Measurements from ENCODE around the gene MCHR1. TPM values are rescaled to one million over a fixed set of nuclear protein-coding genes. Genes with fewer than 3 reads are reported as not detected.
A peak's percentile ranks its signal among the peaks of the same experiment; 100 is the strongest.

Gene MCHR1
- total RNA-seq, 1 experiment from 2014 or later, result not detected

GRCh38 chr22:40636380-40637182, 42.7 kb upstream of the MCHR1 start, which contains the start of gene MRTFA:
MRTFA (minus strand) TSS chr22:40636719.
- peaks cover 5% of the 10 kb centered on the region; the same call in 1 of the 2 replicates for H4K20me1 ChIP-seq (ENCODE audit: insufficient read depth)
- H3K36me3 ChIP-seq (ENCODE audit: control insufficient read depth in 1 of 2, insufficient read depth in 2 of 2, low read length in 2 of 2), result no peaks in the 10 kb centered on the region
- H3K27me3 ChIP-seq (ENCODE audit: insufficient read depth, low read length), result no peaks in the 10 kb centered on the region
- no TSS peak for BruUV-seq (replicated peaks)
- H3K9me2 ChIP-seq (ENCODE audit: insufficient read depth), result no peaks in the 10 kb centered on the region
- peak within 1 kb of the TSS; percentile 79 for H3K9ac ChIP-seq (ENCODE audit: low read length)
- H2AFZ ChIP-seq (ENCODE audit: low read depth, low read length, poor library complexity, severe bottlenecking), result no peak within 1 kb of the TSS
- peak within 1 kb of the TSS; percentile 98 for H3K4me2 ChIP-seq (ENCODE audit: low read length)
- H3K9me3 ChIP-seq (ENCODE audit: control insufficient read depth in 1 of 2, insufficient read depth in 1 of 2, low read depth in 1 of 2, low read length in 2 of 2), result no peaks in the 10 kb centered on the region
- peak within 1 kb of the TSS; percentile 79 to 90 for H3K4me3 ChIP-seq (replicated peaks in 1 of 2; ENCODE audit: low read depth in 1 of 2, low read length in 2 of 2)
- H3K79me2 ChIP-seq (ENCODE audit: insufficient read depth, low read length), result peaks cover 46% of the 10 kb centered on the region
- POLR2A ChIA-PET, result interaction anchor here (0.7 to 1.7 kb wide), 6 partner anchors 9 to 16 kb away, joined by 3 to 14 read pairs (median 5); no protein-coding TSS in a partner anchor
- intact Hi-C loops (cut with micrococcal nuclease), result no loop called here
- ATAC-seq (peak; percentile 93), DNase-seq (ENCODE audit: low read depth, low spot score) (peak; percentile 99)
- CTCF ChIA-PET, result interaction anchor here (1.0 to 1.2 kb wide), 2 partner anchors 10 to 263 kb away, joined by 4 read pairs; no protein-coding TSS in a partner anchor
- RAD21 ChIA-PET (ENCODE audit: low non-redundant PET in 1 of 2, low total read pairs in 2 of 2, uncharacterized antibody in 2 of 2, unreplicated experiment in 2 of 2), result interaction anchor here in 1 of 2 experiments (1.0 to 1.2 kb wide), 2 partner anchors 10 to 112 kb away, joined by 3 read pairs; no protein-coding TSS in a partner anchor
- peaks cover 11 to 27% of the 10 kb centered on the region in 2 experiments; a peak in 3 of 4 replicates for H3K4me1 ChIP-seq (ENCODE audit: control insufficient read depth in 1 of 2, insufficient read depth in 2 of 2, low read length in 2 of 2)
- H3K27ac ChIP-seq (ENCODE audit: low read depth, low read length), result peak within 1 kb of the TSS; percentile 60
- TF ChIP-seq YY1 (IDR thresholded peaks at IDR 0.05; ENCODE audit: extremely low read depth, insufficient replicate concordance, low read depth, low read length) (peak; percentile 2), POLR2AphosphoS5 (IDR thresholded peaks at IDR 0.05; ENCODE audit: low read depth, low read length) (peak; percentile 70; the same call in 1 of the 2 replicates), SP1 (IDR thresholded peaks at IDR 0.05; ENCODE audit: low read depth) (peak; percentile 98), SRF (IDR thresholded peaks at IDR 0.05; ENCODE audit: low read depth) (no peak), MAX (IDR thresholded peaks at IDR 0.05) (peak; percentile 72; the same call in 1 of the 2 replicates), SIN3A (IDR thresholded peaks at IDR 0.05; ENCODE audit: low read depth) (0 out of 2 replicates have a peak, but pooled peaks have one; percentile 32), CTCF (IDR thresholded peaks at IDR 0.05 in 2 of 3, conservative IDR thresholded peaks at IDR 0.05 in 1 of 3; ENCODE audit: borderline replicate concordance in 1 of 3, insufficient read depth in 1 of 3, low read depth in 2 of 3, low read length in 2 of 3) (no peak), REST (IDR thresholded peaks at IDR 0.05; ENCODE audit: low read depth) (no peak), ZNF274 (IDR thresholded peaks at IDR 0.05; ENCODE audit: low read depth, low read length) (no peak), JUND (IDR thresholded peaks at IDR 0.05) (no peak), POLR2A (IDR thresholded peaks at IDR 0.05; ENCODE audit: borderline replicate concordance, extremely low read depth, insufficient read depth, insufficient read length) (peak; percentile 28), EZH2 (IDR thresholded peaks at IDR 0.05) (no peak), EZH2phosphoT487 (IDR thresholded peaks at IDR 0.05; ENCODE audit: borderline replicate concordance) (no peak), ZFX (IDR thresholded peaks at IDR 0.05) (peak; percentile 55; the same call in 1 of the 2 replicates), ATF3 (IDR thresholded peaks at IDR 0.05) (no peak), ZBTB33 (IDR thresholded peaks at IDR 0.05; ENCODE audit: extremely low read depth, insufficient replicate concordance, low read length) (no peak), CBX3 (IDR thresholded peaks at IDR 0.05; ENCODE audit: low read depth) (no peak), EGR1 (IDR thresholded peaks at IDR 0.05; ENCODE audit: low read depth) (peak; percentile 63)
